A673 (cell line): Measurements from ENCODE around the gene GAN. TPM values are rescaled to one million over a fixed set of nuclear protein-coding genes. Genes with fewer than 3 reads are reported as not detected.

ENCODE experiments used
- BruUV-seq: library from RNA; stranded (reverse); fragments of 400-500 nt; replicated peaks from 2 replicates; lab custom pipeline; 2021; lab: Mats Ljungman, UMichigan
- CTCF ChIA-PET: fragments of 300-600 bp; sonication (Branson Sonifier 250); formaldehyde crosslinking; loops from one replicate; lab custom pipeline; 2022; ENCODE audit warnings: antibody characterized with exemption; lab: Charles Lee
- POLR2A ChIA-PET: fragments of 300-600 bp; sonication (Branson Sonifier 250); formaldehyde crosslinking; loops from one replicate; lab custom pipeline; 2022; ENCODE audit warnings: antibody characterized with exemption; ENCODE audit not compliant: low non-redundant PET; lab: Charles Lee
- DNase-seq: peaks from one replicate; pipeline ENCODE4 v3.0.0-alpha.2; 2015; ENCODE audit warnings: low spot score
- H3K27ac ChIP-seq: fragments of 200-600 bp; sonication (generic); 2 replicates; pipeline ENCODE4 v1.5.1; 2016; ENCODE audit warnings: mixed run types, low read depth, mild to moderate bottlenecking, mixed read lengths, antibody characterized with exemption, low read length; ENCODE audit not compliant: poor library complexity, severe bottlenecking
- H3K27me3 ChIP-seq: fragments of 200-600 bp; sonication (generic); replicated peaks from 2 replicates; pipeline ENCODE4 v1.6.1; 2017; ENCODE audit warnings: mixed run types, low read depth, mild to moderate bottlenecking, mixed read lengths, antibody characterized with exemption, low read length; ENCODE audit not compliant: insufficient read depth, poor library complexity
- H3K36me3 ChIP-seq: fragments of 200-600 bp; sonication (generic); 2 replicates; pipeline ENCODE4 v1.6.1; 2016; ENCODE audit warnings: mixed run types, mild to moderate bottlenecking, mixed read lengths, antibody characterized with exemption, low read length; ENCODE audit not compliant: insufficient read depth, poor library complexity, severe bottlenecking
- H3K4me1 ChIP-seq: fragments of 200-600 bp; sonication (generic); 2 replicates; pipeline ENCODE4 v1.6.1; 2017; ENCODE audit warnings: mixed run types, mild to moderate bottlenecking, mixed read lengths, antibody characterized with exemption, low read length; ENCODE audit not compliant: insufficient read depth, poor library complexity, severe bottlenecking
- H3K4me3 ChIP-seq: fragments of 200-600 bp; sonication (generic); 2 replicates; pipeline ENCODE4 v1.5.1; 2016; ENCODE audit warnings: low read depth, mixed run types, mild to moderate bottlenecking, mixed read lengths, low read length; ENCODE audit not compliant: poor library complexity, severe bottlenecking
- H3K9me3 ChIP-seq: fragments of 200-600 bp; sonication (generic); 2 replicates; pipeline ENCODE4 v1.6.1; 2016; ENCODE audit warnings: mixed run types, low read depth, mild to moderate bottlenecking, mixed read lengths, antibody characterized with exemption, low read length; ENCODE audit not compliant: poor library complexity, severe bottlenecking
- CTCF ChIP-seq: fragments of 300-800, 200-600 bp; sonication (generic); conservative IDR thresholded peaks from 2 replicates; pipeline ENCODE4 v1.5.1; 2017; ENCODE audit warnings: low read depth, mild to moderate bottlenecking, antibody characterized with exemption, low read length, moderate library complexity, mixed read lengths
- EZH2 ChIP-seq: fragments of 200-600 bp; sonication (generic); IDR thresholded peaks from 2 replicates; pipeline ENCODE4 v1.6.1; 2017; ENCODE audit warnings: borderline replicate concordance, low read depth, mild to moderate bottlenecking, mixed read lengths, antibody characterized with exemption, low read length; ENCODE audit not compliant: poor library complexity, severe bottlenecking
- intact Hi-C: fragments of 100-400 bp; cut with micrococcal nuclease; formaldehyde crosslinking; loops from one replicate; pipeline ENCODE4 v1.10.0; 2022; ENCODE audit not compliant: unreplicated experiment
- total RNA-seq: library from RNA; stranded (reverse); gene quantifications from 2 replicates; pipeline ENCODE4 v1.2.3, GENCODE V29; 2021

Gene GAN
- total RNA-seq, 1 experiment from 2014 or later, result 18.0 TPM

- CTCF ChIA-PET, result no interaction called here
- no peak for DNase-seq
- BruUV-seq, result no TSS peak
These were observed 37.2 kb upstream of the GAN start for GRCh38 chr16:81277541-81278080.

GRCh38 chr16:81278526-81278925 lies 36.2 kb upstream of the GAN start:
- POLR2A ChIA-PET, result no interaction called here
- no peaks in the 10 kb centered on the region for H3K36me3 ChIP-seq
- CTCF ChIA-PET, result no interaction called here
- H3K27me3 ChIP-seq, result no peaks in the 10 kb centered on the region
- no peaks in the 10 kb centered on the region for H3K4me1 ChIP-seq
- H3K9me3 ChIP-seq, result no peaks in the 10 kb centered on the region
- no peak overlapping the region for H3K27ac ChIP-seq
- intact Hi-C loops, result no loop called here
- H3K4me3 ChIP-seq, result no peak overlapping the region
- no peak for DNase-seq
- BruUV-seq, result no TSS peak
- TF ChIP-seq CTCF (no peak), EZH2 (no peak)

More at GRCh38 chr16:81277541-81278080, 37.2 kb upstream of the GAN start:
- POLR2A ChIA-PET, result no interaction called here
- no peaks in the 10 kb centered on the region for H3K9me3 ChIP-seq
- no peak overlapping the region for H3K4me3 ChIP-seq
- intact Hi-C loops, result no loop called here
- no peak overlapping the region for H3K27ac ChIP-seq
- H3K36me3 ChIP-seq, result no peaks in the 10 kb centered on the region
- no peaks in the 10 kb centered on the region for H3K27me3 ChIP-seq
- no peaks in the 10 kb centered on the region for H3K4me1 ChIP-seq
- no peak for TF ChIP-seq EZH2
- no peak for TF ChIP-seq CTCF

GRCh38 chr16:81279392-81279791 lies 35.4 kb upstream of the GAN start:
- Histone ChIP-seq H3K27me3 (no peaks in the 10 kb centered on the region), H3K4me1 (no peaks in the 10 kb centered on the region)

More at GRCh38 chr16:81279392-81279791, 35.4 kb upstream of the GAN start:
- DNase-seq, result no peak
- no TSS peak for BruUV-seq
- ChIA-PET POLR2A (no interaction called here), CTCF (no interaction called here)
- no peak for TF ChIP-seq CTCF
- TF ChIP-seq EZH2, result no peak
- Histone ChIP-seq H3K36me3 (no peaks in the 10 kb centered on the region), H3K27ac (no peak overlapping the region), H3K4me3 (no peak overlapping the region), H3K9me3 (no peaks in the 10 kb centered on the region)
- intact Hi-C loops, result no loop called here
